Measurements from ENCODE around the gene HEATR9.

The HEATR9 gene

GRCh38 chr17:35906191-35906925, 37.7 kb upstream of the HEATR9 start:
- DNase-seq = no peak
- no peak for TF ChIP-seq CTCF (IDR thresholded peaks at IDR 0.05; ENCODE audit: low read depth, low read length)
- H3K4me3 ChIP-seq (ENCODE audit: low read depth, low read length) = no peak overlapping the region
- no peaks in the 10 kb centered on the region for H3K27me3 ChIP-seq (ENCODE audit: insufficient read depth, low read depth, severe bottlenecking)
- no peaks in the 10 kb centered on the region for H3K9me3 ChIP-seq (ENCODE audit: severe bottlenecking)
- no peak overlapping the region for H3K27ac ChIP-seq
- H3K36me3 ChIP-seq = no peaks in the 10 kb centered on the region

- Histone ChIP-seq H3K27me3 (ENCODE audit: insufficient read depth, low read depth, severe bottlenecking) (no peaks in the 10 kb centered on the region), H3K4me3 (ENCODE audit: low read depth, low read length) (no peak overlapping the region), H3K36me3 (no peaks in the 10 kb centered on the region), H3K9me3 (ENCODE audit: severe bottlenecking) (no peaks in the 10 kb centered on the region), H3K27ac (no peak overlapping the region)
- TF ChIP-seq CTCF (IDR thresholded peaks at IDR 0.05; ENCODE audit: low read depth, low read length) = no peak
- no peak for DNase-seq
Observed at GRCh38 chr17:35903451-35903850, 34.8 kb upstream of the HEATR9 start.

- H3K27me3 ChIP-seq (ENCODE audit: insufficient read depth, low read depth, severe bottlenecking) = no peaks in the 10 kb centered on the region
- H3K27ac ChIP-seq = no peak overlapping the region
Observed at GRCh38 chr17:35901631-35902175, 33.0 kb upstream of the HEATR9 start.

GRCh38 chr17:35900708-35901480, 32.2 kb upstream of the HEATR9 start:
- H3K9me3 ChIP-seq (ENCODE audit: severe bottlenecking) = no peaks in the 10 kb centered on the region
- H3K4me3 ChIP-seq (ENCODE audit: low read depth, low read length) = no peak overlapping the region
- TF ChIP-seq CTCF (IDR thresholded peaks at IDR 0.05; ENCODE audit: low read depth, low read length) = no peak
- no peak for DNase-seq
- H3K27me3 ChIP-seq (ENCODE audit: insufficient read depth, low read depth, severe bottlenecking) = no peaks in the 10 kb centered on the region
- no peak overlapping the region for H3K27ac ChIP-seq
- H3K36me3 ChIP-seq = no peaks in the 10 kb centered on the region

More at GRCh38 chr17:35901631-35902175, 33.0 kb upstream of the HEATR9 start:
- DNase-seq = no peak
- no peaks in the 10 kb centered on the region for H3K36me3 ChIP-seq
- no peak overlapping the region for H3K4me3 ChIP-seq (ENCODE audit: low read depth, low read length)
- TF ChIP-seq CTCF (IDR thresholded peaks at IDR 0.05; ENCODE audit: low read depth, low read length) = no peak
- H3K9me3 ChIP-seq (ENCODE audit: severe bottlenecking) = no peaks in the 10 kb centered on the region

- no peaks in the 10 kb centered on the region for H3K36me3 ChIP-seq
- no peaks in the 10 kb centered on the region for H3K27me3 ChIP-seq (ENCODE audit: insufficient read depth, low read depth, severe bottlenecking)
- TF ChIP-seq CTCF (IDR thresholded peaks at IDR 0.05; ENCODE audit: low read depth, low read length) = no peak
- no peaks in the 10 kb centered on the region for H3K9me3 ChIP-seq (ENCODE audit: severe bottlenecking)
- no peak overlapping the region for H3K4me3 ChIP-seq (ENCODE audit: low read depth, low read length)
- no peak for DNase-seq
- no peak overlapping the region for H3K27ac ChIP-seq
Observed at GRCh38 chr17:35900280-35900679, 31.6 kb upstream of the HEATR9 start.

Data from WERI-Rb-1 (cell line).